ENCODE results near the gene THAP9. TPM values are rescaled to one million over a fixed set of nuclear protein-coding genes. Genes with fewer than 3 reads are reported as not detected.
A peak's percentile ranks its signal among the peaks of the same experiment; 100 is the strongest.

Gene THAP9
- total RNA-seq, 1 donor from 2014 or later = 3.6 TPM

- Histone ChIP-seq H3K4me3 (ENCODE audit: low read depth, low read length) (peak overlapping the region; percentile 70), H3K27me3 (ENCODE audit: control insufficient read depth, insufficient read depth, low read length) (no peaks in the 10 kb centered on the region), H3K36me3 (ENCODE audit: control insufficient read depth, insufficient read depth, low read length) (no peaks in the 10 kb centered on the region)
- no peak for DNase-seq (ENCODE audit: low read depth)
- TF ChIP-seq CTCF (IDR thresholded peaks at IDR 0.05; ENCODE audit: insufficient read depth, low read length, poor library complexity, severe bottlenecking) = no peak
These were observed 1.0 kb upstream of the THAP9 start for GRCh38 chr4:82899374-82900065.

- no peaks in the 10 kb centered on the region for H3K27me3 ChIP-seq (ENCODE audit: control insufficient read depth, insufficient read depth, low read length)
- TF ChIP-seq CTCF (IDR thresholded peaks at IDR 0.05; ENCODE audit: insufficient read depth, low read length, poor library complexity, severe bottlenecking) = no peak
- no peaks in the 10 kb centered on the region for H3K36me3 ChIP-seq (ENCODE audit: control insufficient read depth, insufficient read depth, low read length)
- DNase-seq (ENCODE audit: low read depth) = no peak
- peak overlapping the region; percentile 70 for H3K4me3 ChIP-seq (ENCODE audit: low read depth, low read length)
These were observed 497 bp upstream of the THAP9 start for GRCh38 chr4:82900066-82900410.

GRCh38 chr4:82901183-82901718 lies 716 bp downstream of the THAP9 start:
- no peak for DNase-seq (ENCODE audit: low read depth)
- no peaks in the 10 kb centered on the region for H3K36me3 ChIP-seq (ENCODE audit: control insufficient read depth, insufficient read depth, low read length)
- H3K27me3 ChIP-seq (ENCODE audit: control insufficient read depth, insufficient read depth, low read length) = no peaks in the 10 kb centered on the region
- peak overlapping the region; percentile 70 for H3K4me3 ChIP-seq (ENCODE audit: low read depth, low read length)
- TF ChIP-seq CTCF (IDR thresholded peaks at IDR 0.05; ENCODE audit: insufficient read depth, low read length, poor library complexity, severe bottlenecking) = no peak

GRCh38 chr4:82903737-82904136 lies 3.2 kb downstream of the THAP9 start:
- DNase-seq (ENCODE audit: low read depth) = no peak
- Histone ChIP-seq H3K27me3 (ENCODE audit: control insufficient read depth, insufficient read depth, low read length) (no peaks in the 10 kb centered on the region), H3K36me3 (ENCODE audit: control insufficient read depth, insufficient read depth, low read length) (no peaks in the 10 kb centered on the region), H3K4me3 (ENCODE audit: low read depth, low read length) (no peak overlapping the region)
- no peak for TF ChIP-seq CTCF (IDR thresholded peaks at IDR 0.05; ENCODE audit: insufficient read depth, low read length, poor library complexity, severe bottlenecking)

- H3K4me3 ChIP-seq (ENCODE audit: low read depth, low read length) = no peak overlapping the region
- H3K27me3 ChIP-seq (ENCODE audit: control insufficient read depth, insufficient read depth, low read length) = no peaks in the 10 kb centered on the region
- H3K36me3 ChIP-seq (ENCODE audit: control insufficient read depth, insufficient read depth, low read length) = no peaks in the 10 kb centered on the region
- TF ChIP-seq CTCF (IDR thresholded peaks at IDR 0.05; ENCODE audit: insufficient read depth, low read length, poor library complexity, severe bottlenecking) = no peak
- no peak for DNase-seq (ENCODE audit: low read depth)
These were observed 4.7 kb downstream of the THAP9 start for GRCh38 chr4:82905205-82905604.

- no peaks in the 10 kb centered on the region for H3K36me3 ChIP-seq (ENCODE audit: control insufficient read depth, insufficient read depth, low read length)
- no peak overlapping the region for H3K4me3 ChIP-seq (ENCODE audit: low read depth, low read length)
- no peak for TF ChIP-seq CTCF (IDR thresholded peaks at IDR 0.05; ENCODE audit: insufficient read depth, low read length, poor library complexity, severe bottlenecking)
- H3K27me3 ChIP-seq (ENCODE audit: control insufficient read depth, insufficient read depth, low read length) = no peaks in the 10 kb centered on the region
- no peak for DNase-seq (ENCODE audit: low read depth)
These were observed 5.9 kb downstream of the THAP9 start for GRCh38 chr4:82906469-82906868.

All from kidney epithelial cell (primary cell).